GM21360 (cell line): ENCODE results near the gene OTOP1.
"Not testable (repeated sequence)": the region's sequence is repeated elsewhere in the genome, so short reads cannot be mapped to it uniquely, and the experiment has no call there.

Source experiments
- ATAC-seq: cut with Tn5 transposase; IDR thresholded peaks from one replicate; pipeline ENCODE4 v1.9.1; 2021; ENCODE audit warnings: mild to moderate bottlenecking, moderate library complexity; ENCODE audit not compliant: unreplicated experiment

The OTOP1 gene

GRCh38 chr4:4165701-4166392 is 60.9 kb downstream of the OTOP1 start:
- ATAC-seq: not testable (repeated sequence)

- not testable (repeated sequence) for ATAC-seq
Observed at GRCh38 chr4:4164532-4165173, 62.1 kb downstream of the OTOP1 start.

GRCh38 chr4:4162186-4162585 is 64.5 kb downstream of the OTOP1 start:
- ATAC-seq: not testable (repeated sequence)

GRCh38 chr4:4160956-4161665 is 65.6 kb downstream of the OTOP1 start:
- ATAC-seq: not testable (repeated sequence)

- not testable (repeated sequence) for ATAC-seq
Observed at GRCh38 chr4:4145622-4146021, 81.1 kb downstream of the OTOP1 start.

GRCh38 chr4:4143376-4143775 is 83.4 kb downstream of the OTOP1 start:
- ATAC-seq: not testable (repeated sequence)

- ATAC-seq: not testable (repeated sequence)
Observed at GRCh38 chr4:4142679-4143078, 84.0 kb downstream of the OTOP1 start.

- not testable (repeated sequence) for ATAC-seq
Observed at GRCh38 chr4:4141186-4141585, 85.5 kb downstream of the OTOP1 start.
